Stimulated activated CD8-positive, alpha-beta memory T cell treated with anti-CD3 and anti-CD28 coated beads, Interleukin-7, amount 100 ng/mL, for 4 hours (primary cell): ENCODE data around the gene RPL15.

ENCODE experiments used
- DNase-seq, 2 donors: peaks; one replicate each; pipeline ENCODE4 v3.0.0-alpha.2; 2020; ENCODE audit warnings: low read depth in 2 of 2

Gene RPL15

DNA sequence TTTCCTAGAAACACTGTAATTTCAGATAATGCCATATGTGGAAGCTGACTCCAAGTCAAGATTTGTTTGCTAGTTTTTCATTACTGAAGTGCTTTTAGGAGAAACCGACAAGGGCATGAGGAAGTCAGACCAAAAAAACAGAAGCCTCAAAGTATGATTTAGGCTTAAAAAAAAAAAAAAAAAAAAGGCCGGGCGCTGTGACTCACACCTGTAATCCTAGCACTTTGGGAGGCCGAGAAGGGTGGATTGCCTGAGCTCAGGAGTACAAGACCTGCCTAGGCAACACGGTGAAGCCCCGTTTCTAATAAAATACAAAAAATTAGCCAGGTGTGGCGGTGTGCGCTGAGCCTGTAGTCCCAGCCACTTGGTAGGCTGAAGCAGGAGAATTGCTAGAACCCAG is 11.6 kb downstream of the RPL15 start:
- no peak for DNase-seq

DNA sequence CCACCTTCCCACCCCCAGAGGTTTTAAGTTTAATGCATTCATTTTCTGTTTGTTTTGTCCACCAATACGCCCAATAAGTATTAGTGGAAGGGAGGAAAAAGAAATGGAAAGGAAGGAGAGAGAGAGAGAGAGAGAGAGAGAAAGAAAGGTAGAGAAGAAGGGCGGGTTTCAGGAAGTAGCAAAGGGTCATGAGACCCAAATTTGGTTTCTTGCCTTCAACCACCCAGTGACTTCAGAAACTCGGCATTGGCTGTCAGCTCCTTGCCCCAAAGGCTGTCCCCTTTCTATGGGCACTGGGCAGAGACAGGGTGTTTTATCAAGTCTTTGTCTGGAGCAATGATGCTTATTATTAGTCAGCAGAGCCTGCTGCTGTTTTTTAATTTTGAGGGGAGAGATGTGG is 14.7 kb downstream of the RPL15 start:
- DNase-seq, result no peak

DNA sequence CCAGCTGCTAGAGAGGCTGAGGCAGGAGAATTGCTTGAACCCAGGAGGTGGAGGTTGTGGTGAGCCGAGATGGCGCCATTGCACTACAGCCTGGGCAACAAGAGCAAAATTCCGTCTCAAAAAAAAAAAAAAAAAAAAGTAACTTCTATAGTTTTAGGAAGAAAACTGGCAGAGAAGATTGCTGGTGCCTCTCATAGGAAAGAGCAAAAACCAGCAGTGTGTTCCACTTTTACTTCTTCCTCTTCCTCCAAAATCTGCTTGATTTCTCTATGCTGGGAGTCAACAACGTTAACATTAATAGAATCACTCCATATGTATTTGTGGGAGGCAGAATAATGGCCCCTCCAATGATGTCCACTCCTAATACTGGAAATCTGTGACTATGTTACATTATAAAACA is 15.6 kb downstream of the RPL15 start:
- DNase-seq, result no peak

DNA sequence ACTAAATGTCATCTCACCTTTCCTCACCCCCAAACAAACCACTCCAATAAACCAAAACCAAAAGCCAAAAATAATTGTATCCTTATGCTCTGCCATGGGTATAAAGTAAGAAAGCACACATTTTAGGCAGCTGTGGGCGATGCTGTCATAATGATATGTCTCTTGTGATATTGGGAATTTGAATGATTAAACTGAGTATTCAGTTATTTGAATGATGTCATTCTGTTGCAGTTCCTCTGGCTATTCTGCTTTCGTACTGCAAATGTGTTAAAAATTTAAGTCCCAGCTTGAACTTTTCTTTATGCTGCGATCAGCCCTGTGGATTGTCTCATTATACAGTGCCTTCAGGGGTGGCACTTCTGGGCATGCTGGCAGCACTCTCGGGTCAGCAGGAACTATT is 17.3 kb downstream of the RPL15 start:
- DNase-seq, result no peak

DNA sequence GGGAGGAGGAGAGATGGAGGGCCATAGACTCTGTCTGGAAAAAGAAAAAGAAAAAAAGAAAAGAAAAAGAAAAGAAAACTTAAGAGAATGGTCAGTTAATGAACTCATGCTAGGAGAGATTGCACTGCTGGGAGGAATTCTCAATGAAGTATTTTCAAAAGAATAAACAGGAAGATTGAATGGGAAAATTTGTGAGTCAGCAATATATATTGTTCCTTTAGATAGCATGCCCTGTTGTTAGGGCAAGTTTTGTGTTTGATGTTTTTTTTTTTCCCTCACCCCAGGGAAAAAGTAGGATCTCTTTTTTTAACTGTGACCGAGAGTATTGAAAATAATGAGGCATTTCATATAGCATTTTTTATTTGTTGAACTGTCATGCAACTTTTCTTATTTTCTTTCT is 20.4 kb downstream of the RPL15 start:
- no peak for DNase-seq

DNA sequence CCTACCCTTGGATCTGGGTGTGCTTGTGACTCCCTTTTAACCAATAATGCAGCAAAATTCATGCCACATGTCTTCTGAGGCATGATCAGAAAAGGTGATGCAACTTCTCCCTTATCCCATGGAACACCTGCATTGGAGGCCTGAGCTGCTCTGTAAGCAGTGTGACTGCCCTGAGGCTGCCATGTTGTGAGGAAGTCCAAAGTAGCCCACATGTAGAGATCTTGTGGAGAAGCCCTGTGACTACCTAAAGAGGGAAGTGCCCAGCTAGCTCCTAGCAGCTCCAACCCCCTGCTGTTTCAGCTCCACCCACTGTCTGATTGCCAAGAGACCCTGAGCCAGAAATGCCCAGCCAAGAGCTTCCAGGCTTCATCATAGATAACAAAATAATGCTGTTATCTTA is 21.8 kb downstream of the RPL15 start:
- DNase-seq, result no peak

DNA sequence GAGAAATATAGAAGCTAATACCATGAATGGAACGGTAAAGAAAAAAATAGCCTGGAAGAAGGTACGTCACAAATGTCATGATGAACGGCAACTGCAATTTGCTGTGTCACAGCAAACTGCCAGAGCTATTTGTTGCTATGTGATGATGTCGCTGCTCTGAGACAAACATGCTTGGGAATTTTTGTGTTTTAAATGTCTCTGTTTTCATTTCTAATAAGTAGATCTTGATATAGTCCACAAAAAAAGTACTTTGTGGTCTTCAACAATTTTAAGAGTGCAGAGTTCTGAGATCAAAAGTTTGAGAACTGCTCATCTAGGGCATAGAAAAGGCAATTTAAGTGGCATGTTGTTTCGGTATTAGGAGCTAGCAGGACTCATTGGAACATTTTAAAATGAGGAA is 23.8 kb downstream of the RPL15 start:
- no peak for DNase-seq

DNA sequence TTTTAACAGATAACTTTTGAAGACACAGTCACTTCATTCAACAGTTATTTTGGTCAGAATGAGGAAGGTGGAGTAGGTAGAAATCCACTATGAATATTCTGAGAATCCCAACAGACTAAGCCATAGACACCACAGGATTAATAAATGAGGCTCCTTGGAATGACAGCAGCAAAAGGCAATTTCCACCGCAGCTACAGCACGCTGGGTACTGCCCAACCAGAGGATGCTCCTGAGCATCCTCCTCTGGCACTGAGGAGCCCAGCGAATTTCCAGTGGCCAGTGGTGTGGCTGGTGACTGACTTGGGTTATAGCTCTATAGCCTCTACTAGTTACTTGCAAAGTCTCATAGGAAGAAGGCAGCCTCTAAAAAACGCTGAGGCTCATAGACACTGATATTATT is 24.5 kb downstream of the RPL15 start:
- no peak for DNase-seq

DNA sequence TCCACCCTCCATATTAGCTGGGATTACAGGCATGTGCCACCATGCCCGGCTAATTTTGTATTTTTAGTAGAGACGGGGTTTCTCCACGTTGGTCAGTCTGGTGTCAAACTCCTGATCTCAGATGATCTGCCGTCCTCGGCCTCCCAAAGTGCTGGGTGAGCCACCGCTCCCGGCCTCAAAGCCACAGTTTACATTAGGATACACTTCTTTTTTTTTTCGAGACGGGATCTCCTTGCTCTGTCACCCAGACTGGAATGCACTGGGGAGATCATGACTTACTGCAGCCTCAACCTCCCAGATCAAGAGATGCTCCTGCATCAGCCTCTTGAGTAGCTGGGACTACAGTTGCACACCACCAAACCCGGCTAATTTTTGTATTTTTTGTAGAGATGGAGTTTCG is 25.6 kb downstream of the RPL15 start:
- no peak for DNase-seq

DNA sequence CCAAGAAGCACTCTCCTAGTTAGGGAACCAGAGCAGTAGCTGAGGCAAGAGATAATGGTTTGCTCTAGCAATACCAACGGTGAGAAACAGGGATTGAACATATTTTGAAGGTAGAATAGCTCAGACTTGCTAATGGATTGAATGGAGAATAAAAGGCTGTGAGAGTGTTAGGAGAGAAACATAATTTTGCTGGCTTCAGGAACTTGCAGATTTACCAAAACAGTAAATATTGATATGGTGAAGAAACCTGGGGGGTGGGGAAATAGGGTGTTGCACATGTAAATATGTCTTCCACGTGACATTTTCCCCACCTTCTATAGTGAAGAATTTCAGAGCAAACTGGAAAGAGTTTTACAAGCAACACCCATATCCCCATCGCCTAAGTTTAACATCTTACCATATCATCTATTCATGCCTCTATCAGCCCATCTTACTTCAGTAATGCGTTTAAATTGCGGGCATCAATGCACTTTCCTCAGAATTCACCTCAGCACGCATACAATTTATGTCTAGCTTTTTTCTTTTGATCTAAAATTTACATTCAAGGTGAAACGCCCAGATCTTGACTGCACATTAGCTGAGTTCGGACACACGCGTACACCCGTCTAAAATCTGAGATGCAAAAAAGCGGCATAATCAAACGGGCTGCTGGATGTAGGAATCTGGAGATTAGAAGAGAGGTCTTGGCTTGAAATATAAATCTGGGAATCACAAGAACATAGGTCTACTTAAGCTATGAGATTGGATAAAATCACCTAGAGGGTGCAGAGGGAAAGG is 27.3 kb downstream of the RPL15 start:
- DNase-seq, result no peak

DNA sequence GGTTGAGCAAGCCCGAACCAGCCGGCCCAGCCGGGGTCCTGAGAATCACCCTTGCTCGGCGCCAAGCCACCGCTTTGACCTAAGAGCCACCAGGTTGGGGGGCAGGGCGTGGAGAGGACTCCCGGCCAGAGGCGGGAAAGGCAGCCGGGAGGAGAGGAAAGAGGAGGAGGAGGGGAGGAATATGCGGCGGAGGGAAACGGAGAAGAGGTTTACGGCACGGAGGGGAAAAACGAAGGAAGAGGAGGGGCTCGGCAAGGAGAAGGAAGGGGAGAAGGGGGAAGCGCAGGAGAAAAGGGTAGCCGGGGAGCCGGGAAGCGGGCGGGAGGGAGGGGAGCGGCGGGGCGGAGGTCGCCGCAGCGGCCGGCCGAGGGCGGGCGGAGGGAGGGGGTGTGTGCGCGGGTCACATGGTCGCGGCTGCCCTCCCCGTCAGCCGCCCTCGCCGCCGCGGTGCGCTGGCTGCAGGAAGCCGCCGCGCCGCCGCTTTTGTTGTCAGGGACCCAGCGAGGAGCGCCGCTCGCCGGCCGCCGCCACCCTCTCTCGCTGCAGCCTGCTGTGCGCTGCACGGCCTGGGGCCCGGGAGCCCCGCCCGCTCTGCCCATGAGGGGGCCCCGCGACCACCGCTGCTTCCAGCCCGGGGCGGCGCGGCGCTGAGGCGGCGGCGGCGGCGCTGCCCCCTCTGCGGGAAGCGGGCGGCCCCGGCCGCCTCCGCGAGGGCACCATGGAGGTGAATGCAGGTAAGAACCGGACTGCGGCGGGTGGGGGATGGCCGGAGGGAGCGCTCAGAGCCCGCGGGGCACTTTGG is 28.1 kb downstream of the RPL15 start, which contains the start of gene NR1D2:
Gene NR1D2 (plus strand): TSS at position 426 of the 802 bp plus-strand sequence. CDS start 293 bp downstream, at position 719.
- peak; percentile 35 to 82 for DNase-seq

DNA sequence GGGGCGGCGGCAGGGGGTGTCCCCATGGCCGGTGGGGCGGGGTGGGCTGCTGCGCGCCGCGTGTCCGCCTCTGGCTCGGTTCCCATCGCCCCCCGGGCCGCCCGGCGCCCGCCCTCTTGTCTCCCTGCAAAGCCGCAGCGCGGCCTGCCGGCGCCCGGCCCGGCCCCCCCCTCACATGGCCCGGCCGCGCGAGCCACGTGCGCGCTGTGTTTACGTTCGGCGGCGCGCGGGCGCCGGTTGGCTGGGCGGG is 28.7 kb downstream of the RPL15 start:
- no peak for DNase-seq

DNA sequence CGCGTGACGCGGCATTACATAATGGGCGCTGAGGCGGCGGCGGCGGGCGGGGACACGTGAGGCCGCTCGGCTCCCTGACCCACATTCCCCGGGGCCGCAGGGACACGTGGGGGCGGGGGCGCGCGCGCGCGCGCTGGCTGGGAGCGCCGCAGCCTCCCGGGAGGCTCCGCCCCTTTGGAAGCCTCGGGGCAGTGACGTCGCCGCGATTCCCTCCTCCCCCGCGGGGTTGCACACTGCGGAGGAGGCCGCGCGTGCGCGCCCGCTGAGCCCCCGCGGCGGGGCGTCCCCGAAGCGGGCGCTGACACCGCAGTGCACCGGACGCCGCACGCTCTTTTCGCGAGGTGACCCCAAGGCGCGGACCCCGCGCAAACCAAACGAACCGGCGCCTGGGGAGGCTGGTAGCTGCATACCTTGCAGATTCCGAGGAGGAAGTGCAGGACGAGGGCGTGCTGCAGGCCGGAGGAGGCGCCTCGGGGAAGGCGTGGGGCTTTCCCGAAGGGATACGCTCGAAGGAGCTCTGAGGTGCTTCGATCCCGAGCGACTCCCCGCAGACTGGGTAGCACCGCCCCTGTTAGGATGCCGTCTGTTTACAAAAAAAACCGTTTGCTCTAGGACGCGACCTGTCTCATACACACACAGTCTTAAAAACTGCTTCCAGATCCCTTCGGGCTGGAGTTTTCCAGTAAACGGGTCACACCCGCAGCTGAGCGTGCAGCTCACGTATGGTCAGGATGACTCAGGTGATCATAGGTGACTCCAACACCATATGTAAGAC is 29.2 kb downstream of the RPL15 start:
- peak; percentile 94 to 98 for DNase-seq

DNA sequence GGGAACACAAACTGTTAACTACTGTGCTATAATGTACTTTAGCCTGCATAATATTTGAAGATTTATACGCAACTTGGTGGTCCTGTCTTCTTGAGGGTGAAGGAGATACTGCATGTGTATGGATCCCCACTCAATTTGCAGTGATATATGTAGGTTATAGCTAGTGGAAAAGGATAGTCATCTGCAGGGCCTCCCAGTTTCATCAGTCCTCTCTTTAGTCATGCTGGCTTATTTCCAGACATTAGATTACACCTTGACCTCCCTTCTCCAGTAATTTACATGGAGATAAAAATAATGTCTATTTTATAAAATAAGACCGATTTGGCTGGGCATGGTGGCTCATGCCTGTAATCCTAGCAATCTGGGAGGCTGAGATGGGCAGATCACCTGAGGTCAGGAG is 31.8 kb downstream of the RPL15 start:
- no peak for DNase-seq

DNA sequence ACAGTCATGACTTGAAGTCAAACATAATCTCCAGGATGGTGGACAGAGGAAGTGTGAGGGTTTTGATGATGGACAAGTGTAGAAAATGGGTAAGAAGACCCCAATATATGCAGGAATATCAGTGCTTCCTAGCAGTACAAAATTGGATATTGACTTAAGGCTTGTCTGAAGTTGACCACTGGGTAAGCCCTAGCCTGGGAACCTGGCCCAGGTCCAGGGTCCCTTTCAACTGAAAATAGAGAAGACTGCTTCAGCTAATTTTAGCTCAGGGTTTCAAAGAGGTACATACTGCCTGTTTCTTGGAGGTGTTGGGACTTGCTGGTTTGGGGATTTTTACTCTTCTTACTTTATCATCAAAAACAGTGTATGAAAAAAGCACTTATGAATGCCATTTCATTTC is 32.9 kb downstream of the RPL15 start:
- DNase-seq, result no peak

DNA sequence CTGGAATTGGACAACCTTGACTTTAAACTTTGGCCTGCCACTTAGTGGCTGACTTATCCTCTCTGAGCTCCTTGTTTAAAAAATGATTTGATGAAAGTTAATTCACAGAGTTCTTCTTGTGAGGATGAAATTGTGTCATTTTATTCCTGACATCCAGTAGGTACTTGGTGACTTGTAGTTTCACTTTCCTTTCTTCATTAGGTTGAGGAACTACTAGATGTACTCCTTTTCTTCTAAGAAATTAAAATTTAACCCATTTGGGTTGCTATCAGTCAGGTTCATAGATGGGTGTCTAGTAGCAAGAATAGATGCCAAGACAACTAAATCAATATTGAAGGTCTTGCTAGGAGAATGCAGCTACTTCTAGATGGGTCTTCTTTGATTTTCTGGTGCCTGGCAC is 33.4 kb downstream of the RPL15 start:
- DNase-seq, result no peak

DNA sequence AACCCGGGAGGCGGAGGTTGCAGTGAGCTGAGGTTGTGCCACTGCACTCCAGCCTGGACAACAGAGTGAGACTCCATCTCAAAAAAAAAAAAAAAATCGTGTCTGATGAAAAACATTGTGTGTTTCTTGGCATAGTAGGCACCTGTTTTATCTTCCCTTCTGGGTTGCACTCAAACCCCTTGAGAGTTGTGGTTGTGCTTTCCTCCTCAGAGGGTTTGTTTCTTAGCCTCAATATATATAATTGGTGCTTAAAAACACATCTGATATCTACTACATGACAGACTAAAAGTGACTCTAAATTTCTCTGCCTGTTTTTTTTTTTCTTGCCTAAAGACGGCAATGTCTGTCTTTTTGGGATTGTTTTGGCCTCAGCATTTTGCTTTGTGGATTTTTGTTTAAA is 35.7 kb downstream of the RPL15 start:
- DNase-seq, result no peak

DNA sequence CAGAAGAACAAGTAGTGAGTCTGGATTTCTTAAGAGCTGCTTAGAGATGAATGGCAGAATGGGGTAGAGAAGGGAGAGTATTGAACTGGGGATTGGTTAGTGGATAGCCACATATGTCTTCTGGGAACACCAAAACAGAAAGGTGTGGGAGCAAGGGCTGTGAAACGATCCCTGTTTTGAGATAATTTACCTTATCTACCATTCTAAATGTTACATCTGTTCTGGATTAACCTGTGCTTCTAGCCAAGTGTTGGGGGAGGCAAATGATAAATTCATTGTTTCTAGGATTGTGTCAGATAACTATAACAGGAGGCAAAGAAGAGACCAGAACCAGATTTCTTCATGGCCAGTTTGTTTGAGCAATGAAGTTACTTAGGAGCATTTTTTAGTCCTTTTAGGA is 36.6 kb downstream of the RPL15 start:
- DNase-seq, result no peak

DNA sequence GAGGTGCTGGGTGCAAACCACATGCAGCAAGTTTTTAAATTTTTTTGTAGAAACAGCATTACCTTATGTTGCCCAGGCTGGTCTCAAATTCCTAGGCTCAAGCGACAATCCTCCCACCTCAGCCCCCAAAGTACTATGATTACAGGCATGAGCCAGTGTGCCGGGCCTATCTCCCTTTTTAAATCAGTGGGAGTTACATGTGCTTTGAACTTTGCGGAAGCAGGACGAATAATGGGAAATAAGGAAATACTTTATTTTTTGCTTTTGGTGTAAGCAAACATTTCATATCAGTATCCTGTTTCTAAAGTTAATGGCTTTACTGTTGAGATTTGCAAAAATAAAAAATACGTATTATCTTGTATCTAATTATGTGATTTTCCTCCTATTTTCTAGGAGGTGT is 37.2 kb downstream of the RPL15 start:
- DNase-seq, result no peak

DNA sequence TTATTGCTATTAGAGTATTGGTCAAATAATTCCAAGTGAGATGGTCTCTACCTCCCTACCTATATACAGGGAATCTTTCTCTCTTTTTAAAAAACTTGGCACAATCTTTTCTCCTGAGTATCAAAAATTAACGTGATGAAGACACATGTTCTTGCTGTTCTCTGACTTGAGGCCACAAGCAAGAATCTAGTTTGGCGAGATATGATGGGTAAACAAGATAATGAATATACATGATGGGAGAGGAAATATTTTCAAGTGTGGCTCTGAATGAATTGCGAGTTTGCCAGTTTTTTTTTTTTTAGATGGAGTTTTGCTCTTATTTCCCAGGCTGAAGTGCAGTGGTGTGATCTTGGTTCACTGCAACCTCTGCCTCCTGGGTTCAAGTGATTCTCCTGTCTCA is 39.8 kb downstream of the RPL15 start:
- DNase-seq, result no peak

DNA sequence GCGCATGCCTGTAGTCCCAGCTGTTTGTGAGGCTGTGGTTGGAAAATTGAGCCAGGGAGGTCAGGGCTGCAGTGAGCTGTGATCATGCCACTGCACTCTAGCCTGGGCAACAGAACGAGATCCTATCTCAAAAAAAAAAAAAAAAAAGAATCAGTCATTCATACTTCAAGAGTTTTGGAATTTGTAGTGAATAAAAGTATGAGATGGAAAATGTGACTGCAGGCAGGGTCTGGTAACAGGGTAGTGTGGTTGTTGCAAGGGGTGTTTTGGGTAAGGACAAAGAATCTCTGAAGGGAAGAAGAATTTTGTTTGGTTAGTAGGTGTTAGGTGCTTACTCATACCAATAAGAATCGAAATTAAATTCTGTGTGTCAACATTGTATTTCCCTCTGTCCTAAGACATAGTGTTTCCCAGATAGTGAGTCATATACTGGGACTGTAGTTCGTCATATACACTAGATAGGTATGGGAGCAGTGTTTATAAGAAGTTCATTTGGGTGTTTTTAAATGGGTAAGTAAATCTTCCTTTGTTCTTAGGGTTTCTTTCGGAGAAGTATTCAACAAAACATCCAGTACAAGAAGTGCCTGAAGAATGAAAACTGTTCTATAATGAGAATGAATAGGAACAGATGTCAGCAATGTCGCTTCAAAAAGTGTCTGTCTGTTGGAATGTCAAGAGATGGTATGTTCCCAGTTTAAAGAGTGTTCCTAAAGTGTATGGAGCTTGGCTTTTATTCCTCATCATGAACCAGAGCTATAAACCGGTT is 42.4 kb downstream of the RPL15 start:
- DNase-seq, result no peak

DNA sequence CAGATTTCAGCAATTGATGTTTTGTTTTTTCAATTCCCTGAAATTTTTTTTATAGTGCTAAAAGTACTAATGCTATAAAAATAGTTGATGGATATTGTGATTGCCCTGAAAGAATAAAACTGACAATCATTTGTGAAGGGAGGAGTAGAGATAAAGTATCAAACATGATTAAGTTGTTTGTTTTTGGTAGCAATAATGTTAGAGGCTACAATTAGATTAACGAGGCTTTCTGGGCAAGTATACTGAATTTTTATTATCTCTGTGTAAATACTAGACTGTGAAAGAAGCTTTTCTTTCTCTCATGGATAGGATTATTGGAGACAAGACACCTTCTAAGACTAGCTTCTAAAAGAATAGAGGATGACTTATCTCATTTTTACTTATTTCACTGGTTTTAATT is 43.7 kb downstream of the RPL15 start:
- no peak for DNase-seq
